Posterior vena cava (tissue), 2 donors: Measurements from ENCODE around the gene TNFRSF21. TPM values are rescaled to one million over a fixed set of nuclear protein-coding genes. Genes with fewer than 3 reads are reported as not detected.

Experiments
- DNase-seq: peaks from one replicate; pipeline ENCODE4 v3.0.0-alpha.2; 2020; ENCODE audit warnings: low spot score
- intact Hi-C, 2 donors: fragments of 100-400 bp; cut with DNase I; formaldehyde crosslinking; loops; one replicate each; pipeline versions ENCODE4 v1.14.1 to v1.14.2; 2022 to 2023
- total RNA-seq, 2 donors: library from RNA; stranded (reverse); fragmentation: NEBNext Ultra II Directional; extraction: Animal tissue kit (Norgen Biotek cat#: 25700); gene quantifications; one replicate each; pipeline ENCODE4 v1.2.1, GENCODE V29; 2021
- donor health status: DM: yes; HTN: yes; CAD: no.
- donor health status: DM: yes; HTN: yes; CAD: no.

The TNFRSF21 gene
- total RNA-seq, 2 donors from 2014 or later, result 4.0 to 10.5 TPM

GRCh38 chr6:47196113-47196512 is 113.6 kb downstream of the TNFRSF21 start:
- no peak for DNase-seq
- intact Hi-C loops, result no loop called here

DNA sequence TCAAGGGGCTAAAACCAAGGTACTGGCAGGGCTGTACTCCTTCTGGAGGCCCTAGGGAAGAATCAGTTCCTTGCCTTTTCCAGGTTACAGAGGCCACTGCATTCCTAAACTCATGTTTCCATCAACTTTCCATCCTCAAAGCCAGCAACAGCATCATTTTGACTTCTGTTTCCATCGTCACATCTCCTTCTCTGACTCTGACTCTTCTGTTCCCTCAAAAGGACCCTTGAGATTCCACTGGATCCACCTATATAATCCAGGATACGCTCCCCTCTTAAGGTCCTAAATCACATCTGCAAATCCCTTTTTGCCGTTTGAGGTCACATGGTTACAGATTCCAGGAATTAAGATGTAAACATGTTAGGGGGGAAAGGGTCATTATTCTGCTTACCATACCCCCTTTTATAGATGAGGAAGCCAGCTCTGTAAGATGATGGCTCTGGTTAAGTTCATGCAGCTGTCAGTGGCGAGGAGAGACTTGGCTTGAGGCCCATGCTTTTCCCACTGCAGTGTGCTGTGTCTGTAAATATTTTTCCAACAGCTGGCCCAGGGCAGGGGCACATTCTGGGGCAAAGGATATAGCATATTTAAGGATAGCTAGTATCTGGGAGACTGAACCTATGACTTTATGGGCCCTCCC is 114.6 kb downstream of the TNFRSF21 start:
- intact Hi-C loops, result no loop called here
- no peak for DNase-seq

- intact Hi-C loops, result no loop called here
- no peak for DNase-seq
Measured at GRCh38 chr6:47188588-47189021, 121.1 kb downstream of the TNFRSF21 start.

GRCh38 chr6:47187893-47188587 is 121.7 kb downstream of the TNFRSF21 start:
- DNase-seq, result no peak
- intact Hi-C loops, result no loop called here

- DNase-seq, result no peak
- intact Hi-C loops, result no loop called here
Measured at GRCh38 chr6:47187113-47187512, 122.6 kb downstream of the TNFRSF21 start.

GRCh38 chr6:47182291-47182957 is 127.3 kb downstream of the TNFRSF21 start:
- DNase-seq, result no peak
- intact Hi-C loops, result no loop called here

- intact Hi-C loops, result no loop called here
Measured at GRCh38 chr6:47181681-47182080, 128.0 kb downstream of the TNFRSF21 start.

More at GRCh38 chr6:47181681-47182080, 128.0 kb downstream of the TNFRSF21 start:
- DNase-seq, result no peak

Other genes starting within 250 kb of the TNFRSF21 start
- 10 to 100 TPM; 20.1 to 26.5 TPM for gene CD2AP, start 167.9 kb upstream of the TNFRSF21 start, total RNA-seq